ENCODE data around the gene KIF22.

- TF ChIP-seq CTCF (IDR thresholded peaks at IDR 0.05 in 8 of 11, conservative IDR thresholded peaks at IDR 0.05 in 3 of 11): no peak
- no peak for TF ChIP-seq POLR2A (IDR thresholded peaks at IDR 0.05)
- TF ChIP-seq POLR2AphosphoS5 (IDR thresholded peaks at IDR 0.05): peak in 1 of 3 donors; percentile 61
These were observed 54.2 kb downstream of the KIF22 start for GRCh38 chr16:29844575-29845331.

Data from spleen (tissue), 7 donors.